Skeletal muscle satellite cell (primary cell): Measurements from ENCODE around the gene PIWIL4.
A peak's percentile ranks its signal among the peaks of the same experiment; 100 is the strongest.

Source experiments
- H3K27me3 ChIP-seq: 2 replicates; pipeline ENCODE4 v1.7.0; 2013; ENCODE audit warnings: low read length; ENCODE audit not compliant: control insufficient read depth, insufficient read depth
- H3K36me3 ChIP-seq: 2 replicates; pipeline ENCODE4 v1.7.0; 2013; ENCODE audit warnings: mild to moderate bottlenecking, control low read depth, low read length; ENCODE audit not compliant: insufficient read depth
- H3K4me1 ChIP-seq: 2 replicates; pipeline ENCODE4 v1.7.0; 2013; ENCODE audit warnings: low read length; ENCODE audit not compliant: control insufficient read depth, insufficient read depth
- H3K4me2 ChIP-seq: 2 replicates; pipeline ENCODE4 v1.7.0; 2013; ENCODE audit warnings: mild to moderate bottlenecking, low read length
- H3K4me3 ChIP-seq: 2 replicates; pipeline ENCODE4 v1.7.0; 2013; ENCODE audit warnings: low read length
- H3K9ac ChIP-seq: 2 replicates; pipeline ENCODE4 v1.7.0; 2013; ENCODE audit warnings: mild to moderate bottlenecking, low read depth, low read length, moderate library complexity
- H3K9me3 ChIP-seq: replicated peaks from 2 replicates; pipeline ENCODE4 v1.7.0; 2013; ENCODE audit warnings: mild to moderate bottlenecking, control low read depth, low read length

The PIWIL4 gene

DNA sequence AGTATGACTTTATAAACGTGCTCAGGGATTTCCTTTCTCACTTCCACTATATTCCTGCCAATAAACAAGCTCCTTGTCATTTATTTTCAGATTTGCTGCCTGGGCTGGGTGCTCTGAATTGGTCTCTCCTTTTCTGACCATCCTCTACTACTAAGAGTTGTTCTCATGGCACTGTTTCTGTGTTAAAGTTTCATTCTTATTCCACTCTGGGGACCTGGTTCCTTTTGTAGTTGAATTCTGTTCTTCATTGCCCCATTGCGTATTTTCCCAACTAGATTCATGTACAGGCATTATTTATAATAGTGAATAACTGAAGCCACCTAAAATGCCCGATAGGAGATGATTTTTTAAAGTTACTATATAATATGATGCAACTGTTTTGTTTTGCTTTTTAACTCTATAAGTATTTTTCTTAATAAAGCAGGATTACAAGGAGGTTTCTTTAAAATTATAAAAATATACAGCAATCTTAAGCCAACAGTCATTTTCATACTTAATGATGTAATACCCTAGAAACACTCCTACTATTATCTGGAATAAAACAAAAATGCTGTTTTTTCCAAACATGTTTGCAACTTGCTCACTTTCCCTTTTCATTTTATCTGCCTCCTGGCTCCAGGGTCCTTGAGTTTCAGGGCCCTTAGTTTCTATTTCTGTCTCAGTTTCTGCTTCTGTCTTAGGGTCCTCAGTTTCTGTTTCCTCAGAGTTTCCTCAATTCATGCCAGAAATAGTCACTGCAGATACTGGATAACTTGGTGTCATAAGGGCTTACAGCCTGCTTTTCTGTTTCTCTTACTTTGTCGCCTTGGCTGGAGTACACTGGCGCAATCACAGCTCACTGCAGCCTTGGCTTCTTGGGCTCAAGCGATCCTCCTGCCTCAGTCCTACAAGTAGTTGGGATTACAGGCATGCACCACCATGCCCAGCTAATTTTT, 33.2 kb upstream of the PIWIL4 start:
- Histone ChIP-seq H3K9me3 (no peaks in the 10 kb centered on the region), H3K27me3 (peaks cover 3% of the 10 kb centered on the region), H3K36me3 (no peaks in the 10 kb centered on the region), H3K4me2 (no peak overlapping the region), H3K4me3 (no peak overlapping the region), H3K9ac (no peak overlapping the region), H3K4me1 (peaks cover 22% of the 10 kb centered on the region)

DNA sequence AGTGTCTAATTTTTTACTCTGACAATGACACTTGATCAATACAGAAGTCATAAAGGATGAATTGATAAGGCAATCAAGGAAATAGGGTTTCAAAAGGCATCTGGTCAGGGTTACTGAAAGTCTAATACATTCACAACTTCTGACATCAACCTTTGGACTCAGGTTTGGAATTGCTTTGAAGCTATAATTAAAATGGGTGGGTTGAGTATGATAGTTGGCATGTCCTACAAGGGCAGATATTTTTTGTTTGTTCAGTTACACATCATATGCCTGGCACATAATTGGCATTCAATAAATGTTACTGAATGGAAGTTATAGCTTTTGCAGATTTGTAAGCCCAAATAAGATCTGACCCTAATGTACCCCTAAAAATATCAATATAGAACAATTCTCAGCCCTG, 30.8 kb upstream of the PIWIL4 start:
- H3K4me2 ChIP-seq, result peak overlapping the region; percentile 73
- H3K4me1 ChIP-seq, result peaks cover 22% of the 10 kb centered on the region
- no peak overlapping the region for H3K9ac ChIP-seq

DNA sequence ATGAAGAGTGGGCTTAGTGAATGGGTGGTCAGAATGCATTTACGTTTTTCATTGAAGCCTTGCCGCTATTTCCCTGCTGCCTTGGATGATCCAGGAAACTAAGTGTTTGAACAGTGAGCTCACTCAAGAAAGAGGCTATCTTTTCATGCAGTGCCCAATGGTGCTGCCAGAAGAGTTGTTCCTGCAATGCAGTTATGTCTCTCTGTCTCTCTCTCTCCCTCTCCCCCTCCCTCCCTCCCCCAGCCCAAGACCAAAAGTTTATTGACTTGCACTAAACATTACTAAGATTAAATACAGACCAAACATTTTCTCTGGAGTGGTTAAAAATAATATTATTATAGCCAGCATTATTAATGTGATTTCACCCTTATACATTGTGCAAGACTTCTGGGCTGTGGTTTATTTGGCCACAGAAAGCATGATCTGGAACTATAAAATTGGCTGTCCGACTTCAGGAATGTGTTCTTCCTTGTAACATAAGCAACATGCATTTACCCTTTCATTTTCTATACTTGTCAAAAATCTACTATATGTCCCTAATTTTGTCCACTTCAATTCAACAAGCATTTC, 30.1 kb upstream of the PIWIL4 start:
- H3K4me2 ChIP-seq, result peak overlapping the region; percentile 73
- H3K36me3 ChIP-seq, result no peaks in the 10 kb centered on the region
- H3K4me1 ChIP-seq, result peaks cover 22% of the 10 kb centered on the region
- no peaks in the 10 kb centered on the region for H3K9me3 ChIP-seq
- H3K4me3 ChIP-seq, result peak overlapping the region; percentile 18
- H3K9ac ChIP-seq, result no peak overlapping the region
- peaks cover 3% of the 10 kb centered on the region for H3K27me3 ChIP-seq

More for the DNA sequence above, 30.8 kb upstream of the PIWIL4 start:
- no peak overlapping the region for H3K4me3 ChIP-seq
- H3K36me3 ChIP-seq, result no peaks in the 10 kb centered on the region
- no peaks in the 10 kb centered on the region for H3K9me3 ChIP-seq
- H3K27me3 ChIP-seq, result peaks cover 3% of the 10 kb centered on the region

DNA sequence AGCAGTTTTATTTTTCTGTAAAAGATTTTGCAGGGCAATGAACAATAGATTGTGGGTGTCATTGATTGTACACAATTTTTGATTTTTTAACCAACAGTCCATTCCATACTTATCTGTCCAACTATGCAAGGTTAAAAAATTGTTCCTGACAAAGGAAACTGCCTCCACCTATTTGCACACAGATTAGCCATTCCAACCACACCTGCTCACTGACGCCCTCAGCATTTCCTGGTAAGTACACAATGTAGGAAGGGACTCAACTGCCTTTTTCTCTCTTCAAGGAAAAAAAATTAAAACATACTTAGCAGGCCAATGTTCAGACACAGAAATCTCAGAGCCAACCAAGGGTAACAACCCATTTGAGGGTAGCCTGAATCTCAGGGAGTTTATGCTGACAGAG, 27.7 kb upstream of the PIWIL4 start:
- no peak overlapping the region for H3K4me3 ChIP-seq
- H3K36me3 ChIP-seq, result no peaks in the 10 kb centered on the region
- peaks cover 29% of the 10 kb centered on the region for H3K4me1 ChIP-seq
- no peaks in the 10 kb centered on the region for H3K9me3 ChIP-seq
- H3K9ac ChIP-seq, result no peak overlapping the region
- H3K27me3 ChIP-seq, result no peaks in the 10 kb centered on the region
- no peak overlapping the region for H3K4me2 ChIP-seq

DNA sequence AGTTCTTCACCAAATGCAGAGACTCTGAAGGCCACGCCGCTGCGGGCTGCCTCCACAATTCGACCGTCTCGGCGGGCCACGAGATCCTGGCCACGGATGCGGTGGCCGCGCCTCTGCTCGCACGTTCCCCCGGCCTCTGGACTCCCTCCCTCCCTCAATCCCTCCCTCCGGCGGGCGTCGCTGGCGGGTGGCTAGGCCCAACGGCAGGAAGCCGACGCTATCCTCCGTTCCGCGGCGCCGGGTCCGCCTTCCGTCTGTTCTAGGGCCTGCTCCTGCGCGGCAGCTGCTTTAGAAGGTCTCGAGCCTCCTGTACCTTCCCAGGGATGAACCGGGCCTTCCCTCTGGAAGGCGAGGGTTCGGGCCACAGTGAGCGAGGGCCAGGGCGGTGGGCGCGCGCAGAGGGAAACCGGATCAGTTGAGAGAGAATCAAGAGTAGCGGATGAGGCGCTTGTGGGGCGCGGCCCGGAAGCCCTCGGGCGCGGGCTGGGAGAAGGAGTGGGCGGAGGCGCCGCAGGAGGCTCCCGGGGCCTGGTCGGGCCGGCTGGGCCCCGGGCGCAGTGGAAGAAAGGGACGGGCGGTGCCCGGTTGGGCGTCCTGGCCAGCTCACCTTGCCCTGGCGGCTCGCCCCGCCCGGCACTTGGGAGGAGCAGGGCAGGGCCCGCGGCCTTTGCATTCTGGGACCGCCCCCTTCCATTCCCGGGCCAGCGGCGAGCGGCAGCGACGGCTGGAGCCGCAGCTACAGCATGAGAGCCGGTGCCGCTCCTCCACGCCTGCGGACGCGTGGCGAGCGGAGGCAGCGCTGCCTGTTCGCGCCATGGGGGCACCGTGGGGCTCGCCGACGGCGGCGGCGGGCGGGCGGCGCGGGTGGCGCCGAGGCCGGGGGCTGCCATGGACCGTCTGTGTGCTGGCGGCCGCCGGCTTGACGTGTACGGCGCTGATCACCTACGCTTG, 23.2 kb upstream of the PIWIL4 start, which contains the start of gene FUT4:
Gene FUT4 (plus strand): TSS at position 227 of the 951 bp plus-strand sequence. CDS start 213 bp downstream, at position 440.
- Histone ChIP-seq H3K9me3 (no peaks in the 10 kb centered on the region), H3K27me3 (no peaks in the 10 kb centered on the region), H3K4me1 (peaks cover 41% of the 10 kb centered on the region), H3K9ac (peak within 1 kb of the TSS; percentile 99), H3K4me2 (peak within 1 kb of the TSS; percentile 92), H3K4me3 (peak within 1 kb of the TSS; percentile 85), H3K36me3 (no peaks in the 10 kb centered on the region)

DNA sequence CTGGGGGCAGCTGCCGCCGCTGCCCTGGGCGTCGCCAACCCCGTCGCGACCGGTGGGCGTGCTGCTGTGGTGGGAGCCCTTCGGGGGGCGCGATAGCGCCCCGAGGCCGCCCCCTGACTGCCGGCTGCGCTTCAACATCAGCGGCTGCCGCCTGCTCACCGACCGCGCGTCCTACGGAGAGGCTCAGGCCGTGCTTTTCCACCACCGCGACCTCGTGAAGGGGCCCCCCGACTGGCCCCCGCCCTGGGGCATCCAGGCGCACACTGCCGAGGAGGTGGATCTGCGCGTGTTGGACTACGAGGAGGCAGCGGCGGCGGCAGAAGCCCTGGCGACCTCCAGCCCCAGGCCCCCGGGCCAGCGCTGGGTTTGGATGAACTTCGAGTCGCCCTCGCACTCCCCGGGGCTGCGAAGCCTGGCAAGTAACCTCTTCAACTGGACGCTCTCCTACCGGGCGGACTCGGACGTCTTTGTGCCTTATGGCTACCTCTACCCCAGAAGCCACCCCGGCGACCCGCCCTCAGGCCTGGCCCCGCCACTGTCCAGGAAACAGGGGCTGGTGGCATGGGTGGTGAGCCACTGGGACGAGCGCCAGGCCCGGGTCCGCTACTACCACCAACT, 22.4 kb upstream of the PIWIL4 start:
- H3K27me3 ChIP-seq, result no peaks in the 10 kb centered on the region
- no peaks in the 10 kb centered on the region for H3K36me3 ChIP-seq
- H3K9ac ChIP-seq, result peak overlapping the region; percentile 99
- H3K4me2 ChIP-seq, result peak overlapping the region; percentile 92
- peak overlapping the region; percentile 85 for H3K4me3 ChIP-seq
- no peaks in the 10 kb centered on the region for H3K9me3 ChIP-seq
- H3K4me1 ChIP-seq, result peaks cover 41% of the 10 kb centered on the region

DNA sequence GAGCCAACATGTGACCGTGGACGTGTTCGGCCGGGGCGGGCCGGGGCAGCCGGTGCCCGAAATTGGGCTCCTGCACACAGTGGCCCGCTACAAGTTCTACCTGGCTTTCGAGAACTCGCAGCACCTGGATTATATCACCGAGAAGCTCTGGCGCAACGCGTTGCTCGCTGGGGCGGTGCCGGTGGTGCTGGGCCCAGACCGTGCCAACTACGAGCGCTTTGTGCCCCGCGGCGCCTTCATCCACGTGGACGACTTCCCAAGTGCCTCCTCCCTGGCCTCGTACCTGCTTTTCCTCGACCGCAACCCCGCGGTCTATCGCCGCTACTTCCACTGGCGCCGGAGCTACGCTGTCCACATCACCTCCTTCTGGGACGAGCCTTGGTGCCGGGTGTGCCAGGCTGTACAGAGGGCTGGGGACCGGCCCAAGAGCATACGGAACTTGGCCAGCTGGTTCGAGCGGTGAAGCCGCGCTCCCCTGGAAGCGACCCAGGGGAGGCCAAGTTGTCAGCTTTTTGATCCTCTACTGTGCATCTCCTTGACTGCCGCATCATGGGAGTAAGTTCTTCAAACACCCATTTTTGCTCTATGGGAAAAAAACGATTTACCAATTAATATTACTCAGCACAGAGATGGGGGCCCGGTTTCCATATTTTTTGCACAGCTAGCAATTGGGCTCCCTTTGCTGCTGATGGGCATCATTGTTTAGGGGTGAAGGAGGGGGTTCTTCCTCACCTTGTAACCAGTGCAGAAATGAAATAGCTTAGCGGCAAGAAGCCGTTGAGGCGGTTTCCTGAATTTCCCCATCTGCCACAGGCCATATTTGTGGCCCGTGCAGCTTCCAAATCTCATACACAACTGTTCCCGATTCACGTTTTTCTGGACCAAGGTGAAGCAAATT, 21.7 kb upstream of the PIWIL4 start:
- Histone ChIP-seq H3K4me2 (peak overlapping the region; percentile 92), H3K9me3 (no peaks in the 10 kb centered on the region), H3K4me1 (peaks cover 41% of the 10 kb centered on the region), H3K27me3 (no peaks in the 10 kb centered on the region), H3K9ac (no peak overlapping the region), H3K4me3 (peak overlapping the region; percentile 85), H3K36me3 (no peaks in the 10 kb centered on the region)

DNA sequence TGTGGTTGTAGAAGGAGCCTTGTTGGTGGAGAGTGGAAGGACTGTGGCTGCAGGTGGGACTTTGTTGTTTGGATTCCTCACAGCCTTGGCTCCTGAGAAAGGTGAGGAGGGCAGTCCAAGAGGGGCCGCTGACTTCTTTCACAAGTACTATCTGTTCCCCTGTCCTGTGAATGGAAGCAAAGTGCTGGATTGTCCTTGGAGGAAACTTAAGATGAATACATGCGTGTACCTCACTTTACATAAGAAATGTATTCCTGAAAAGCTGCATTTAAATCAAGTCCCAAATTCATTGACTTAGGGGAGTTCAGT, 21.1 kb upstream of the PIWIL4 start:
- no peaks in the 10 kb centered on the region for H3K36me3 ChIP-seq
- peak overlapping the region; percentile 85 for H3K4me3 ChIP-seq
- no peaks in the 10 kb centered on the region for H3K27me3 ChIP-seq
- H3K4me2 ChIP-seq, result peak overlapping the region; percentile 92
- no peaks in the 10 kb centered on the region for H3K9me3 ChIP-seq
- peaks cover 41% of the 10 kb centered on the region for H3K4me1 ChIP-seq
- no peak overlapping the region for H3K9ac ChIP-seq

DNA sequence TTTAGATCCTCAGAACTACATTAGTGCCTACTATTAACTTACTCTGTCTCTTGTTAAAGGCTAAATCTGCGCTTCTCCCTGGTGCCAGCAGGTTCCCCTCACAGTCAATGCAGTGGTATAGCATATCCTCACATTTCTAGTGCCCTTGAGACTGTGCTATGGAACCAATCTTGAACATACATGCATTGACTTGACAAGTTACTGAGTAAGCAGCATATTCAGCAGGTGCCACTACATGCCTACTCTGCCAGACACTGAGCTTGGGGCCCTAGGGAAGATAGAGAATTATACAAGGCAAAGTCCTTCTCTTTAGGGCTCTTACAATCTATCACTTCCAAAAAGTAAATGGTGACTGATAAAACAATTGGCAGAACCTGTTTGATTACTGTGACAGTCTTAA, 20.3 kb upstream of the PIWIL4 start:
- Histone ChIP-seq H3K4me2 (peak overlapping the region; percentile 92), H3K9me3 (no peaks in the 10 kb centered on the region), H3K9ac (no peak overlapping the region), H3K4me1 (peaks cover 41% of the 10 kb centered on the region), H3K4me3 (peak overlapping the region; percentile 40), H3K27me3 (no peaks in the 10 kb centered on the region), H3K36me3 (no peaks in the 10 kb centered on the region)

DNA sequence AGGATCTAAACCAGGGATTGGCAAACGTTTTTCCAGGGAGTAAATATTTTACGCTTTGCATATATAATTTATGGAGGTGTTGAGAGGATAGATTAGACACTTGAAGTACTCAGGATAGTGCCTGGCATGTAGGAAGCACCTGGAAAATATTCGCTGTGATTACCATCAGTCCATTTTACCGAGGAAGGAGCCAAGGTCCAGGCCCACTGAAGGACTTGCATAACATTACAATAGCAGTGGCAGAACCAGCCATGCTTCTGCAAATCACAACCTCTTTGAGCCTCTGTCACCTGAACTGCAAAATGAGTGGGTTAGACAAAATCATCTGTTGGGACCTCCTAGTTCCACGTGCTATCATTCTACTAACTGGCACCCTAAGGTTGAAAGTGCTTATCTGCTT, 18.0 kb upstream of the PIWIL4 start:
- Histone ChIP-seq H3K4me1 (peaks cover 32% of the 10 kb centered on the region), H3K27me3 (no peaks in the 10 kb centered on the region), H3K36me3 (no peaks in the 10 kb centered on the region), H3K9me3 (no peaks in the 10 kb centered on the region), H3K4me3 (no peak overlapping the region), H3K9ac (no peak overlapping the region), H3K4me2 (no peak overlapping the region)
